ENCODE results near the gene SGCB.

The SGCB gene

DNA sequence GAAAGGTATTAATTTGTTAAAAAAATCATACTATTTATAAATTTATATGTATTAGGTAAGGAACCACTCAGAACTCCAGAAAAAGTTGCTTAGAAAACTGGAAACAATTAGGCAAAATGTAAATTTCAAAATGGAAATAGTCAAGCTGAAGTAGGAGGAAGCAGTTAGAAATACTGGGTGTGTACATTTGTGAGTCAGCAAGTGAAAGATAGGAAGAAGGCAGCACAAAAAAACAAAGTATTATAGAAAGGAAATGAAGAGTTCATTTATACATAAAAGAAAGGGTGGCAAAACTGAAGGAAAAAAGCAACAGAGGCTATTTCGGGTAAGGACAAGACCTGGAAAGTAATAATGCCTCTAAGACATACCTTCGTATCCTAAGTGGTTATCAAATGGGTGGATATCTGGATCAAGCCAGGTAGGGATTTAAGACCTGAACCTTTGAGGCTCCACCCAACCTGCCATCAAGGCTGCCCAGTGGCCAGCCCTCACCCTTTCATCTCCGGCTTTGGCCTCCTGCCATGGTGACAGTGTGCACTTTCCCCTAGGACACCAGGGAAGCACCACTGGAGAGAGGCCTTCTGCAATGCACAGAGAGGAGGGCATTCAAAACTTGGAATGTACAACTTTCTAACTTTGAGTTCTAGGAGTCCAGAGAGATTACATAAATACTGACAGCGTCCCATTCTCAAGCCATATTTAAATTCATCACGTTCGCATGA lies 18.0 kb downstream of the SGCB start, which contains the start of gene LRRC66:
Gene LRRC66 (minus strand): TSS at position 428 of the 722 bp plus-strand sequence. CDS start 2,750 bp downstream, outside the sequence.
- no peak for DNase-seq (ENCODE audit: low read depth)

DNA sequence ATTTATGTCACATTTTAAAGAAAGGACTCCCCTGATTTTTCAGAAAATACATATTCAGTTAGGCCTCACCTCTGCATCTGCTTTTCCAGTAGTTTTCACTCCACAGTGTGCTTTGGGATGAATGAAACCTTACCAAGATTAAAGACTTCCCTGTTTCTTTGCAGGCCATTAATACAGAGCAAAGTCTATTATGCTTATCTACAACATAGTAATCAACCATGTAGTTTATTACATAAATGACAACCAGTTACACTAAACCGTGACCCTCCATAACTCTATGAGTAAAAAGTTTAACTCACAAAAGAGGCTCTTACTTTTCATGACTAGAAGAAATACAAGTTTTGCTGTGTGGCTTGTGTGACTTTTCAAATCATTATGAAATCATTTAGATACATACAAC lies 20.3 kb downstream of the SGCB start:
- DNase-seq (ENCODE audit: low read depth): no peak

DNA sequence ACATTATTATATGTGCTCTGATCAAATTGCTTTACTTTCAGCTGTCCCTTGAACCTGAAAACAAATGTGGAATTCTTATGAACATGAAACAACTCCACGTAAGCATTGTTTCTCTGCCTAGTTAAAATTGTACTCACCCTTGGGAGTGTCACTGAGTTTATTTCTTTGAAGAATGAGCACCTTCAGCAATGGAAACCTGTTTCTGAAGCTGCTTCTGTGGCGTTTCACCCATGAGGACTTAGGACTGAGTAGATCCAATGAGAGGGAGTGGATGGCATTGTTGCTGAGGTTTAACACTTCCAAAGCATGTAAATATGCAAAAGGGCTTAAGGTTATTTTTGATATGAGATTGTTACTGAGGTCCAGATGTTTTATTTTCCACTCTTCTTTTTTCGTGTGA lies 21.1 kb downstream of the SGCB start:
- no peak for DNase-seq (ENCODE audit: low read depth)

DNA sequence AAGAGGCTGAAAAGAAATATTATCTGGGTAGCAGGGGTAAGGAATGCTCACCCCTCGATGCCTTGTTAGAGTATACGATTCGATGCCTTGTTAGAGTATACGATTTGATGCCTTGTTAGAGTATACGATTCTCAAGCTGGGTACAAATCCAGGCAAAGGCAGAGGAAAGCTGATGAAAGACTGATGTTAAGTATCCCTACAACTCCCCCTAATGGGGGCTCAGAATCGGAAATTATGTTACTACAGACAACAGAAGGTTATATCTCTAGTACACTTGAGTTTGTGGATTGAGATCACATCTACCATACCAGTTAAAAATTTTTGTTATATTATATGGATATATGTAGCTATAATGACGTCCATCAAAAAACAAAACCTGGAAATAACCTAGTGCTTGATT lies 22.7 kb downstream of the SGCB start:
- DNase-seq (ENCODE audit: low read depth): peak; percentile 40

DNA sequence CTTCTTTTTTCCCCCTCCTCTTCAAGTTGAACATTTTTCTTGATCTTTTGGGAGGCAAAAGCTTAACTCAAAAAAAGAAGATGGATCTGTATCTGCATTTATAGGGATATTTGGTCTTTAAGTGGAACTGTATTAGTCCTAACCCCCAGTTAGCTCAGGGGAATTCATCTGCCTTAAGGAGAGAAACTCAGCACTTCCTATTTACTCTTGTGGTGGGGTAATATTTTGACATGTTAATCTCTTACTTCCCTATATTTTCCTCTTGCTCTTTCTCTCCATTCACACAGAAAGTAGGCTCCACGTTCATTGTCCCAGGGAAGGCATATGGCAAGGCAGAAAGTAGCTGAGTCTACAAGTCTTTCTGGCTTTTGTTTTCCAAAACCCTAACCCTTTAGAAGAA lies 23.2 kb downstream of the SGCB start:
- no peak for DNase-seq (ENCODE audit: low read depth)

DNA sequence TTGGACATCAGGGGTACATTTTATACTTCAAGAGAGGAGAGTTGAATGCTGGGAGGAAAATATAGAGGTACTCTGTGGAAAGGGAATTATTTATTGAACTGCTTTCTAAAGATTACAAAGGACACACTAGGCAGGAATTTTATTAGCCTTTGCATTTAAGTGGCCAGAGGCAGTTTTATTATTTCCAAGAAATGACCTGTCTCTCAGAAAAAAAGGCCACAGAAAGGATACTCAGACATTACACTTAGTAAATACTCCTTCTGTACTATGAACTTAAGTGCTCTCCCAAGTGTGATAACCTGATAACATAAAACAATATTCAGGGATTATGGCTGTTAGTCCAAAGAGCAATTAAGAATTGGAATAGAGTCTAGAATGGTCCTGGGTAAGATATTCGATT lies 25.4 kb downstream of the SGCB start:
- no peak for DNase-seq (ENCODE audit: low read depth)

DNA sequence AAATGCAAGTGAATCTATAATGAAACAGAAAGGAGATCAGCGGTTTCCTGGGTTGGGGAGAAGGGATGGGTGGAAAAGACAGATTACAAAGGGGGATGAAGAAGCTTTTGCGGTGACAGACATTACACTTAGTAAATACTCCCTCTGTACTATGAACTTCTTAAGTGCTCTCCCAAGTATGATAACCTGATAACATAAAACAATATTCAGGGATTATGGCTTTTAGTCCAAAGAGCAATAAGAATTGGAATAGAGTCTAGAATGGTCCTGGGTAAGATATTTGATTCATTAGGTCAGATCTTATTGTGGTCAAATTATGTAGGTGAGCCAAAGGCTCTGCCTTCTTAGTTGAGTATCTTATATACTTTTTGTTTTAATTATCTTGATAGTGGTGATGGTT lies 27.1 kb downstream of the SGCB start:
- DNase-seq (ENCODE audit: low read depth): no peak

DNA sequence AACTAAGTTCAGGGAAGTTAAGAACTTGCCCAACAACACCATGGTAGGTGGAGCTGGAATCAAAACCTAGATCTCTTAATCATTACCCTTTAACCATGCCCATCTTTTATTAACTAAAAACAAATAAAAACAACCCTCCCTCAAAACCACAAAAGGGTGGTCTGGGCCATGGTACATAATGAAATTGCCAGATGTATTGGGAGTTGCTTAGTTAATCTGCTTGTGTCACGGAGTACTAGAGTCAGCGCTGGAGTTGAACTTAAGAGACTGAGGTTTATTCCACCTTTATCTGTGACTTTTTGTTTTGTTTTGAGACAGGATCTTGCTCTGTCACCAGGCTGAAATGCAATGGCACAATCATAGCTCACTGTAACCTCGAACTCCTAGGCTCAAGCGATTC lies 31.2 kb downstream of the SGCB start:
- DNase-seq (ENCODE audit: low read depth): no peak

DNA sequence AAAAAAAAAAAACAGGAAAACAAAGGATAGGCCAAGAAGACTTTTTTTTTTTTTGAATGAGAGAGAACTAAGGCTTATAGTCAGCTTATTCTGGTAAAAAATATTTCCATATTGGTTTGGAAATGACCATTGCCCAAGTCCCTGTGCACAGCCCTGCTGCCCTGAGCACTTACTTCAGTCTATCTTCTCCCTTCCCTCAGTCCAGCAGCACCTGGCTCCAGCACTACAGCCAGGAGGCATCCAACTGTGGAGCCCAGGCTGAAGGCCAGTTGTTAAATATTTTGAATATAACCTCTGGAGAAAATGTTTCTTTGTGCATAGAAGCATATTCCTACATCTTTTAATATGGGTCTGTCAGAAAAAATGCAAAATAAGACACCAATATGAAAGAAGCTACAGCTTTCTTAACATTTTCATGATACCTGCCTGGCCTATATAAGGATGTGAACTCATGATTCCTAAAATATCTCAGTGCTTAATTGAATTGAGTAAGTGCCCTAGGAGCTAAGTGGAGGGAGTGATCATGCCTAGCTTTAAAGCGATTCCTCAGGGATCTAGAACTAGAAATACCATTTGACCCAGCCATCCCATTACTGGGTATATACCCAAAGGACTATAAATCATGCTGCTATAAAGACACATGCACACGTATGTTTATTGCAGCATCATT lies 32.4 kb downstream of the SGCB start:
- DNase-seq (ENCODE audit: low read depth): no peak

DNA sequence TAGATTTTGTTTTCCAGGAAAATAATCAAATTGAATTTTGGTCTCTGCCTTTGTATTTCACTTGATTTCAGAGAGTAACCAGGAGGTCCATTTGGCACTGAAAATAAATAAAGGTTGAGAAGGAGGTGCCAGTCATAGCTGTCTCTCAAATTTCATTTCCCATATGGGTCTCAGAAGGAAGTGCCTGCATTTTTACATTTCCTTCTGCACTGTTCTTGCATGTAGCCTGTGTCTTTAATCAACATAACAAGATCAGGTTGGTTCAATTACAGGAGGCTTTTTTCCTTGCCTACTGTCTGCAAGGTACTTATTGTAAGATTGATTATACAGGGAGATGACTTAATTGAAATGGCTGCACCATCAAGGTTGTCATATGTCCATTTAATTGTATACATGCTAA lies 33.7 kb downstream of the SGCB start:
- DNase-seq (ENCODE audit: low read depth): no peak

DNA sequence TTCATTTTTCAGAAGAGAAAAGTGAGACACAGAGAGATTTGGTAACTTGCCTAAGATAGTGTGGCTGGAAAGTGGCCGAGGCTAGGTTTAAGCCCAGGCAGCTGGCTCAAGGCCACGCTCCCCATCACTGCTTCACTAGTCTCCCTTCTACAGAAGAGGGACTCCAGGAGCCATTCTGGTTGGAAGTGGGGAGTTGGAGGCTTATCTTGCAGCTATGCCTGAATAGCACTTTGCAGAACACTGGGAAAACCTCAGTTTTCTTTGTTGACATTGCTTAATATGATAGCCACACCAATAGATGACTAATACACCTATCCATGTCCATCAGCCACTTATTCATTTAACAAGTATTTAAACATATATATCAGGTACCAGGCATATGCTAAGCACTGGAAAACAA lies 36.5 kb downstream of the SGCB start:
- DNase-seq (ENCODE audit: low read depth): peak; percentile 73

DNA sequence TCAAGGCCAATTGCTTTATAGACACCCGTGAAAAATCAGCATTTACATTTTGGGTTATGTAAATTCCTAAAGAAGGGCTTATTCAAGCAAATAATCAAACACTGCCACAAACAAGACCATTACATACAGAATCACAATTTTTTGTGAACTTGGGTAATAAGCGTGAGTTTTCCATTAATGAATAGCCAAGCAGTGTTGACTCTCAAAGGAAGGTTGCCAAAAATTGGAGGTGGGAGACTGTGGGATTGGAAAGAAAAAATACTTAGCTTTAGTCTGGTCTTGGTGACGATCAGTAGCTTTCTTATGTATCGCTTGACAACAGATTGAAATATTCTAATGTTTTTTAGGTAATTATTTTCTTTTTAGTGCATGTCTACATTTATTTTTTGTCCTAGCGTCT lies 38.8 kb downstream of the SGCB start:
- no peak for DNase-seq (ENCODE audit: low read depth)

DNA sequence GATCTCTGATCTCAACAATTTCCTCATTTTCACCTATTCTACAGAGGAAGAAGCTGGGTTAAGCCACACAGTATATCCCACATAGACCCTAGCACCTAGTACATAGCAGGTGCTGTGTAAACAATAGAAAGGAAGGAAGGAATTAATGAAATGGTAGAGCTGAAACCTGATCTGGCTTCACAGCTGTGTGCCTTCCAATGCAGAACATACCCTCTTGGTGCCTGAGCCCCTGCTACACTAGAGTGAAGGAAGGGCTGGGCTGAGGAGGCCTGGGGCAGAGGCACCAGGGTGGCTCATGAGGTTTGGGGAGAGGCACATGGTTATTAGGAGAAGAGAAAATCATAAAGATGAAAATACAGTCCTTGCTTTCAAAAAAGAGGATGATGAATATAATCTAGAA lies 39.3 kb downstream of the SGCB start:
- DNase-seq (ENCODE audit: low read depth): no peak

DNA sequence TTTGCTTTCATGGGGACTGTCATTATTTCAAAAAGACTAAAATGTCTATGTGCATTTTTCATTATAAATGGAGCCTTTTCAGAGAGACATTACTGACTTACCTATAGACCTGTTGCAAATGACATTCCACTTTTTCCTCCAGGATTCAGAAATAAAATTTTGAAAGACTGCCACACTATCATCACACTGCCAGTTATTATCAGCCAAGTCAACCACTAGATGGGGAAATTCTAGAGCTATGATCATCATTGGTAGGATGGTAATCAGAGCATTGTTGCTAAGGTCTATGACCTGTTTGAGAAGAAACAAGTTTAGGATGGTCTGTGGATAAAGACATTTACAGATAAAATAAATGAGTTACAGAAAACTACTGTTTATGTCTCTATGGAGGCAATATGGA lies 40.5 kb downstream of the SGCB start:
- peak; percentile 14 for DNase-seq (ENCODE audit: low read depth)

DNA sequence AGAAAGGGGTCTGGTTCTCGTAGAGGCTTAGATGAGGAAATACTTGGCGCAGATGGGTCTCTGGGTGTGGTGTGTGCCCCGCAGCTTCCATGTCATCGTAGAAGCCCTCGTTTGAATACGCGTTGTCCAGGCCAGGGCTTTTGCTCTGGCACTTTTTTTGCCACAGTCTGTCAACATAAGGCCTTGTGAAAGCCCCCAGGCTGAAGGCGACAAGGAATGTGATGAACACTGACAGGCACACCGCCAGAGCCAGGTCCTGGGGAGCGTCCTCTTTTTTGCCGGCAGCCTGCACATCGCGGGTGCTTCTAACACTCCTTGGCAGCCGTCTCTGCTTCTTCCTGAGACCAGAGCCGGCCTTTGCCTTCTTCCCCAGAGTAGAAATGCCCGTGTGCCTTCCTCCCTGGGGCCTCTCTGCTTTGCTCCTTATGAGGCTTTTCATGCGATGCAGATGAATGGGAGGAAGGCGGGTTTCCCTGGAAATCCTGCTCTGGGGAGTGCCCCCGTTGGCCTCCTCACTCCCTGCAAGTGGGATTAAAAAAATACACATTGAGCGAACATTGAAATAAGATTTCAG lies 42.4 kb downstream of the SGCB start:
- DNase-seq (ENCODE audit: low read depth): no peak

All from amniotic epithelial cell (primary cell).